ENCODE results near the gene GRPR.
"Not testable (repeated sequence)": the region's sequence is repeated elsewhere in the genome, so short reads cannot be mapped to it uniquely, and the experiment has no call there.

Gene GRPR

DNA sequence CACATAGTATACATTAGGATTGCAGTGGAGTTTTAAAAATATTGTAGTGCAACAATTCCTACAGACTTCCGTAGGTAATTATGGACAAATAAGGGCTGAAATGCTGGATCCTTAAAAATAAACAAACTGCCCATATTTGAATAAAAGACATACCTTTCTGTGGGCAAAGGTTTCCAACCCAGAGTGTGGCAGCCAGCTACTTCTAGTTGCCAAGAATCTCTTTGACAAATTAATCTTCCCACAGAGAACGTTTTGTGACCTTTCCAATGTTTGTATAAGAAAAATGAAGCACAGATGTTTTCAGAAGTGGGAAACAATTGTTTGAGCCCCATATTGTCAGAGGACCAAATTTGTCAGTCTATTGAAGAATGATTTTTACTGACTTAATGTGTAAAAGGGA is 21.1 kb downstream of the GRPR start:
- no peaks in the 10 kb centered on the region for H3K9me3 Mint-ChIP-seq
- H3K36me3 Mint-ChIP-seq (ENCODE audit: low read depth), result no peaks in the 10 kb centered on the region
- no peak overlapping the region for H3K27ac Mint-ChIP-seq
- TF ChIP-seq, protein P1, sequence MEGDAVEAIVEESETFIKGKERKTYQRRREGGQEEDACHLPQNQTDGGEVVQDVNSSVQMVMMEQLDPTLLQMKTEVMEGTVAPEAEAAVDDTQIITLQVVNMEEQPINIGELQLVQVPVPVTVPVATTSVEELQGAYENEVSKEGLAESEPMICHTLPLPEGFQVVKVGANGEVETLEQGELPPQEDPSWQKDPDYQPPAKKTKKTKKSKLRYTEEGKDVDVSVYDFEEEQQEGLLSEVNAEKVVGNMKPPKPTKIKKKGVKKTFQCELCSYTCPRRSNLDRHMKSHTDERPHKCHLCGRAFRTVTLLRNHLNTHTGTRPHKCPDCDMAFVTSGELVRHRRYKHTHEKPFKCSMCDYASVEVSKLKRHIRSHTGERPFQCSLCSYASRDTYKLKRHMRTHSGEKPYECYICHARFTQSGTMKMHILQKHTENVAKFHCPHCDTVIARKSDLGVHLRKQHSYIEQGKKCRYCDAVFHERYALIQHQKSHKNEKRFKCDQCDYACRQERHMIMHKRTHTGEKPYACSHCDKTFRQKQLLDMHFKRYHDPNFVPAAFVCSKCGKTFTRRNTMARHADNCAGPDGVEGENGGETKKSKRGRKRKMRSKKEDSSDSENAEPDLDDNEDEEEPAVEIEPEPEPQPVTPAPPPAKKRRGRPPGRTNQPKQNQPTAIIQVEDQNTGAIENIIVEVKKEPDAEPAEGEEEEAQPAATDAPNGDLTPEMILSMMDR (IDR thresholded peaks at IDR 0.05; ENCODE audit: unreplicated experiment in 3 of 3), result no peak
- no peak overlapping the region for H3K4me3 Mint-ChIP-seq
- no peaks in the 10 kb centered on the region for H3K4me1 Mint-ChIP-seq
- H3K27me3 Mint-ChIP-seq (ENCODE audit: low read depth), result no peaks in the 10 kb centered on the region

DNA sequence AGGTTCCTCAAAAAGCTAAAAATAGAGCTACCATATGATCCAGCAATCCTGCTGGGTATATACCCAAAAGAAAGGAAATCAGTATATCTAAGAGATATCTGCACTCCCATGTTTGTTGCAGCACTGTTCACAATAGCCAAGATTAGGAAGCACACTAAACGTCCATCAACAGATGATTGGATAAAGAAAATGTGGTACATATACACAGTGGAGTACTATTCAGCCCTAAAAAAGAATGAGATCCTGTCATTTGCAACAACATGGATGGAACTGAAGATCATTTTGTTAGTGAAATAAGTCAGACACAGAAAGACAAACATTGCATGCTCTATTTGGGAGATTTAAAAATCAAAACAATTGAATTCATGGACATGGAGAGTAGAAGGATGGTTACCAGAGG is 21.7 kb downstream of the GRPR start:
- H3K4me1 Mint-ChIP-seq, result not testable (repeated sequence)

DNA sequence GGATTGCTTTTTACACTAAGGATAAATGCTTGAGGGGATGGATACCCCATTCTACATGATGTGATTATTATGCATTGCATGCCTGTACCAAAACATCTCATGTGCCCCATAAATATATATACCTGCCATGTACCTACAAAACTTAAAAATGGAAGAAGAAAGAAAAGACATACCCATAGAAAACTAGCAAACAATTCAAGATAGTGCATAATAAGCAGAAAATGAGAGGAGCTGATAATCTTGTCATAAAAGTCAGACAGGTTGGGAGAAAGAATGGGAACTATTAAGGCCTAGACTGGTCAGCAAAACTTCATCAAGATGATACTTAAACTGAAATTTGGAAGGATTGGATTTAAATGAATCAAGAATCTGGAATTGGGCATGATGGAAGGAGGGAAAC is 22.3 kb downstream of the GRPR start:
- no peaks in the 10 kb centered on the region for H3K36me3 Mint-ChIP-seq (ENCODE audit: low read depth)
- H3K27ac Mint-ChIP-seq, result no peak overlapping the region
- TF ChIP-seq, protein P1 (IDR thresholded peaks at IDR 0.05; ENCODE audit: unreplicated experiment in 3 of 3), result no peak
- H3K4me1 Mint-ChIP-seq, result no peaks in the 10 kb centered on the region
- no peaks in the 10 kb centered on the region for H3K9me3 Mint-ChIP-seq
- no peaks in the 10 kb centered on the region for H3K27me3 Mint-ChIP-seq (ENCODE audit: low read depth)
- no peak overlapping the region for H3K4me3 Mint-ChIP-seq

More for the DNA sequence above, 21.7 kb downstream of the GRPR start:
- not testable (repeated sequence) for H3K27me3 Mint-ChIP-seq (ENCODE audit: low read depth); H3K9me3 Mint-ChIP-seq; H3K27ac Mint-ChIP-seq; H3K4me3 Mint-ChIP-seq; H3K36me3 Mint-ChIP-seq (ENCODE audit: low read depth)

DNA sequence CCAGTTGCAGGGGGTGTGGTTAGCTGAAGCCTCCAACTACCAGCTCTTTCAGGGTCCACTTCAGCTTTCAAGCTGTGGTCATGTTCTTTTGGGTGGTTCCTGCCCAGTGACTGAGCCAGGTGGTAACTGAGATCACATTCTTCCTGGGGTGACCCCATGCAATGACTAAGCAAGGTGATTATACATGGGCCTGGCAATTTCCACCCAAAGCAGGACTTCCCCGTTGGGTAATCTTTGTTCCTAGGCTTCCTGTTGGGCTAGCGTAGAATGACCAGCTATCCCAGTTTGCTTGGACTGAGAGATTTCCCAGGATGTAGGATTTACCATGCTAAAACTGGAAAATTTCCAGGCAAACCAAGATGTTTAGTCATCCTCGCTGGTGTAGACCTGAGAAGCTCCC is 25.5 kb downstream of the GRPR start:
- Mint-ChIP-seq H3K36me3 (ENCODE audit: low read depth) (no peaks in the 10 kb centered on the region), H3K27ac (no peak overlapping the region), H3K9me3 (no peaks in the 10 kb centered on the region), H3K27me3 (ENCODE audit: low read depth) (no peaks in the 10 kb centered on the region), H3K4me1 (no peaks in the 10 kb centered on the region), H3K4me3 (no peak overlapping the region)
- TF ChIP-seq, protein P1 (IDR thresholded peaks at IDR 0.05; ENCODE audit: unreplicated experiment in 3 of 3), result no peak

DNA sequence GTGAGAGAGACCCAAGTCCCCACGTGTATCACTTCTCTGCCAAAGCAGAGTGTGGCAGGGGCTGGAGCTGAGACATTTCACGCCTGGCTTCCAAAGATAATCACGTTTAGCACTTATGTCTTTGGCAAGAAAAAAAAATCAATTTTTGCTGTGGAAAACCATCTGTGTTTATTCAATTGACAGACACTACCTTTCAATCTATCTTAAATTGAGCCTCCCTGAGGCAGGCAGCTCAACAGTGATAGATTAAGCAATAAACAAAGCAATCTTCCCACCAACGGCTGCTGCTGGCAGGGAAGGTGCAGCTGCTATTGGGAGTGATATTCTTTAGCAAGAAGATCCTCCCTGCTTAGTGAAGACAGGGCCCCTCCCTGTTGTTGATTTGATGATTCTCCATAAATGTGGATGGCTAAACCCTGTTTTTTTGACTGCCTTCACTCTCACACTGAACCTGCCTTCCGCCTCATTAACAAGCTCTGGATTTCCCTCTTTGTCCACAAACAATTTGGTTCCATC is 32.3 kb downstream of the GRPR start:
- H3K27ac Mint-ChIP-seq, result no peak overlapping the region
- TF ChIP-seq, protein P1 (IDR thresholded peaks at IDR 0.05; ENCODE audit: unreplicated experiment in 3 of 3), result no peak

DNA sequence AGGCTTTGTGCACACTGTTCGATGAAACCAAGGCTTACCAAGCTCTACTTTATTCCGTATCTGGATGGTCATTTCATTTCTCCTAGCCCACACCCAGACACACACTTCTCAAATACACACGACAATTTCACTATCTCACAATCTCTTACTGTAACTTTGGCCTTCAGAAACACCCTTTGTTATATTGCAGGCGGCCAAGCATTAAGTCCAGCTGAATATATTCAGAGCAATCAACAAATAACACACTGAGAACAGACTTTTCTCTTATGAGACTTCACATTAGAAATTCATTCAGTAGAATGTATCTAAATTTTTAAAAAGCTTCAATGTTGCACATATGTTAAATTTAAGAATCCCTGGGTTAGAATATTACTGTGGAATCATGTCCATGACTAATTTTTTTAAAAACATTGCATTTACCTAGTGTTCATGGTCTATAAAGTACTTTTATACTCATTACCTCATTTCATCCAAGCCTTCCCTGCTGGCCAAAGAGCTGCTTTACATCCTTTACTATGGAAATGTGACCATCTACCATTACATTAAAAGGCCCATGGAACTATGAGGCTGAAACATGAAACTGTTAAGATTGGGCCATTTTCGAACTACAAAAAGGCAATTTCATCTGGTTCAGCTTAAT is 33.4 kb downstream of the GRPR start:
- Mint-ChIP-seq H3K36me3 (ENCODE audit: low read depth) (no peaks in the 10 kb centered on the region), H3K27me3 (ENCODE audit: low read depth) (no peaks in the 10 kb centered on the region), H3K4me3 (no peak overlapping the region), H3K9me3 (no peaks in the 10 kb centered on the region), H3K27ac (no peak overlapping the region), H3K4me1 (no peaks in the 10 kb centered on the region)
- TF ChIP-seq, protein P1 (IDR thresholded peaks at IDR 0.05; ENCODE audit: unreplicated experiment in 3 of 3), result no peak

More for the DNA sequence above, 32.3 kb downstream of the GRPR start:
- Mint-ChIP-seq H3K9me3 (no peaks in the 10 kb centered on the region), H3K4me3 (no peak overlapping the region), H3K36me3 (ENCODE audit: low read depth) (no peaks in the 10 kb centered on the region), H3K4me1 (no peaks in the 10 kb centered on the region), H3K27me3 (ENCODE audit: low read depth) (no peaks in the 10 kb centered on the region)
